C4-2B (cell line): ENCODE data around the gene XRCC6.
"Not testable (repeated sequence)": the region's sequence is repeated elsewhere in the genome, so short reads cannot be mapped to it uniquely, and the experiment has no call there.

ENCODE experiments used
- H3K27ac ChIP-seq: fragments of 450-650 bp; 2 replicates; pipeline ENCODE4 v1.5.1; 2017
- ZFX ChIP-seq: fragments of 450-650 bp; IDR thresholded peaks from 2 replicates; pipeline ENCODE4 v1.6.1; 2017
- TF ChIP-seq, protein P1 (sequence below): fragments of 450-650 bp; conservative IDR thresholded peaks from 2 replicates; pipeline ENCODE4 v1.5.1; 2017; ENCODE audit warnings: mild to moderate bottlenecking

The XRCC6 gene

GRCh38 chr22:41682033-41682807 lies 61.1 kb downstream of the XRCC6 start:
- no peak for TF ChIP-seq ZFX
- TF ChIP-seq, protein P1, sequence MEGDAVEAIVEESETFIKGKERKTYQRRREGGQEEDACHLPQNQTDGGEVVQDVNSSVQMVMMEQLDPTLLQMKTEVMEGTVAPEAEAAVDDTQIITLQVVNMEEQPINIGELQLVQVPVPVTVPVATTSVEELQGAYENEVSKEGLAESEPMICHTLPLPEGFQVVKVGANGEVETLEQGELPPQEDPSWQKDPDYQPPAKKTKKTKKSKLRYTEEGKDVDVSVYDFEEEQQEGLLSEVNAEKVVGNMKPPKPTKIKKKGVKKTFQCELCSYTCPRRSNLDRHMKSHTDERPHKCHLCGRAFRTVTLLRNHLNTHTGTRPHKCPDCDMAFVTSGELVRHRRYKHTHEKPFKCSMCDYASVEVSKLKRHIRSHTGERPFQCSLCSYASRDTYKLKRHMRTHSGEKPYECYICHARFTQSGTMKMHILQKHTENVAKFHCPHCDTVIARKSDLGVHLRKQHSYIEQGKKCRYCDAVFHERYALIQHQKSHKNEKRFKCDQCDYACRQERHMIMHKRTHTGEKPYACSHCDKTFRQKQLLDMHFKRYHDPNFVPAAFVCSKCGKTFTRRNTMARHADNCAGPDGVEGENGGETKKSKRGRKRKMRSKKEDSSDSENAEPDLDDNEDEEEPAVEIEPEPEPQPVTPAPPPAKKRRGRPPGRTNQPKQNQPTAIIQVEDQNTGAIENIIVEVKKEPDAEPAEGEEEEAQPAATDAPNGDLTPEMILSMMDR, result no peak
- H3K27ac ChIP-seq, result peak overlapping the region; percentile 62

- H3K27ac ChIP-seq, result peak overlapping the region; percentile 62
- no peak for TF ChIP-seq ZFX
- TF ChIP-seq, protein P1, result no peak
These were observed 62.0 kb downstream of the XRCC6 start for GRCh38 chr22:41683052-41683451.

- H3K27ac ChIP-seq, result no peak overlapping the region
- TF ChIP-seq ZFX, result no peak
- TF ChIP-seq, protein P1, result no peak
These were observed 62.5 kb downstream of the XRCC6 start for GRCh38 chr22:41683616-41684015.

- no peak for TF ChIP-seq ZFX
- TF ChIP-seq, protein P1, result no peak
- H3K27ac ChIP-seq, result no peak overlapping the region
These were observed 63.1 kb downstream of the XRCC6 start for GRCh38 chr22:41684194-41684593.

DNA sequence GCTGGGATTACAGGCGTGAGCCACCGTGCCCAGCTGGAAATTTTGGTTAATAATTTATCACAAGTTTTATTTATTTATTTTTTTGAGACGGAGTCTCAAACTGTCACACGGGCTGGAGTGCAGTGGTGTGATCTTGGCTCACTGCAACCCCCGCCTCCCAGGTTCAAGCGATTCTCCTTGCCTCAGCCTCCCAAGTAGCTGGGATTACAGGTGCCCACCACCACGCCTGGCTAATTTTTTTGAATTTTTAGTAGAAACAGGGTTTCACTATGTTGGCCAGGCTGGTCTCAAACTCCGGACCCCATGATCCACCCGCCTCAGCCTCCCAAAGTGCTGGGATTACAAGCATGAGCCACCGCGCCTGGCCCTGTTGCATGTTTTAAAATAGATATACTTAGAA lies 65.8 kb downstream of the XRCC6 start:
- H3K27ac ChIP-seq, result not testable (repeated sequence)

- TF ChIP-seq ZFX, result no peak
- TF ChIP-seq, protein P1, result no peak
- H3K27ac ChIP-seq, result peak overlapping the region; percentile 87
These were observed 66.8 kb downstream of the XRCC6 start for GRCh38 chr22:41687901-41688364.

- peak within 1 kb of the TSS; percentile 87 for H3K27ac ChIP-seq
- TF ChIP-seq, protein P1, result no peak
- peak; percentile 56; the same call in 1 of the 2 replicates for TF ChIP-seq ZFX
These were observed 67.5 kb downstream of the XRCC6 start, which contains the start of gene SNU13 for GRCh38 chr22:41688365-41689211. Gene SNU13, minus strand, starts transcription at chr22:41688867. Its CDS starts 71 bp downstream, at chr22:41688796.
